Ishikawa (cell line): ENCODE data around the gene MTCH2.

Experiments used
- CEBPB ChIP-seq: IDR thresholded peaks from 2 replicates; pipeline ENCODE4 v1.6.1; 2012
- EGR1 ChIP-seq: IDR thresholded peaks from 2 replicates; pipeline ENCODE4 v1.6.1; 2012
- EP300 ChIP-seq: IDR thresholded peaks from 2 replicates; pipeline ENCODE4 v1.6.1; 2012; ENCODE audit warnings: borderline replicate concordance
- FOXM1 ChIP-seq: IDR thresholded peaks from 2 replicates; pipeline ENCODE4 v1.6.1; 2012; ENCODE audit warnings: low read depth, borderline replicate concordance
- NFIC ChIP-seq: IDR thresholded peaks from 2 replicates; pipeline ENCODE4 v1.6.1; 2012
- RAD21 ChIP-seq: IDR thresholded peaks from 2 replicates; pipeline ENCODE4 v1.6.1; 2012; ENCODE audit warnings: low read depth
- REST ChIP-seq: IDR thresholded peaks from 2 replicates; pipeline ENCODE4 v1.6.1; 2012; ENCODE audit warnings: low read depth, mild to moderate bottlenecking
- TAF1 ChIP-seq: IDR thresholded peaks from 2 replicates; pipeline ENCODE4 v1.6.1; 2012; ENCODE audit warnings: low read depth, mild to moderate bottlenecking
- TCF12 ChIP-seq: IDR thresholded peaks from 2 replicates; pipeline ENCODE4 v1.6.1; 2012; ENCODE audit warnings: low read depth
- TEAD4 ChIP-seq: IDR thresholded peaks from 2 replicates; pipeline ENCODE4 v1.6.1; 2012
- YY1 ChIP-seq: IDR thresholded peaks from 2 replicates; pipeline ENCODE4 v1.6.1; 2012; ENCODE audit warnings: low read depth
- ZBTB7A ChIP-seq: IDR thresholded peaks from 2 replicates; pipeline ENCODE4 v1.6.1; 2012; ENCODE audit warnings: low read depth
- TF ChIP-seq, protein P1 (sequence below): IDR thresholded peaks from 2 replicates; pipeline ENCODE4 v1.6.1; 2012
- TF ChIP-seq, protein P2 (sequence below): IDR thresholded peaks from 2 replicates; pipeline ENCODE4 v1.6.1; 2012

MTCH2 gene

GRCh38 chr11:47607380-47607779, 35.0 kb downstream of the MTCH2 start:
- TF ChIP-seq NFIC (no peak), TEAD4 (no peak), ZBTB7A (no peak), EGR1 (no peak), CEBPB (no peak), YY1 (no peak), FOXM1 (no peak), TCF12 (no peak), REST (no peak)

DNA sequence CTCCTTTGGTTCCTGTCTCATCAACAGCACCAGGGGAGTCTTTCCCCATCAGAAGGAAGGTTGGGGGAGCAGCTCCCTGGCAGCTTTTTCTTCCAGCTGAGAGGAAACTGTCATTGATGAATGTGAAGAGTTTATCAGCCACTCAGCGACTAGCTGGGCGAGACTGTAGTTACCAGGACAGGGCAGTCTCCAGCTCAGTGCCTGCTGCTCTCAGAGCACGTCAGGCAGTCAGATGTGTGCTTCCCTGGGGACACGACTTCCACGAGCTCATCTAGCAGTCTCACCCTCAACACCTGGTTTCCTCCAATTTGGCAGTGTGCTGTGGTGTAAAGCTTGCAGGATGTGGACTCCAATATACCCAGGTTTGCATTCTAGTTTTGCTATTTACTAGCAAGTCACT, 35.6 kb downstream of the MTCH2 start:
- TF ChIP-seq, protein P1, sequence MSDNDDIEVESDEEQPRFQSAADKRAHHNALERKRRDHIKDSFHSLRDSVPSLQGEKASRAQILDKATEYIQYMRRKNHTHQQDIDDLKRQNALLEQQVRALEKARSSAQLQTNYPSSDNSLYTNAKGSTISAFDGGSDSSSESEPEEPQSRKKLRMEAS, result no peak
- TF ChIP-seq ZBTB7A, result no peak
- TF ChIP-seq, protein P2, sequence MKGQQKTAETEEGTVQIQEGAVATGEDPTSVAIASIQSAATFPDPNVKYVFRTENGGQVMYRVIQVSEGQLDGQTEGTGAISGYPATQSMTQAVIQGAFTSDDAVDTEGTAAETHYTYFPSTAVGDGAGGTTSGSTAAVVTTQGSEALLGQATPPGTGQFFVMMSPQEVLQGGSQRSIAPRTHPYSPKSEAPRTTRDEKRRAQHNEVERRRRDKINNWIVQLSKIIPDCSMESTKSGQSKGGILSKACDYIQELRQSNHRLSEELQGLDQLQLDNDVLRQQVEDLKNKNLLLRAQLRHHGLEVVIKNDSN, result no peak
- TF ChIP-seq YY1, result no peak
- TF ChIP-seq NFIC, result no peak
- no peak for TF ChIP-seq CEBPB
- no peak for TF ChIP-seq TAF1
- TF ChIP-seq EGR1, result no peak
- no peak for TF ChIP-seq REST
- no peak for TF ChIP-seq TEAD4
- no peak for TF ChIP-seq RAD21
- no peak for TF ChIP-seq FOXM1
- TF ChIP-seq TCF12, result no peak
- no peak for TF ChIP-seq EP300

DNA sequence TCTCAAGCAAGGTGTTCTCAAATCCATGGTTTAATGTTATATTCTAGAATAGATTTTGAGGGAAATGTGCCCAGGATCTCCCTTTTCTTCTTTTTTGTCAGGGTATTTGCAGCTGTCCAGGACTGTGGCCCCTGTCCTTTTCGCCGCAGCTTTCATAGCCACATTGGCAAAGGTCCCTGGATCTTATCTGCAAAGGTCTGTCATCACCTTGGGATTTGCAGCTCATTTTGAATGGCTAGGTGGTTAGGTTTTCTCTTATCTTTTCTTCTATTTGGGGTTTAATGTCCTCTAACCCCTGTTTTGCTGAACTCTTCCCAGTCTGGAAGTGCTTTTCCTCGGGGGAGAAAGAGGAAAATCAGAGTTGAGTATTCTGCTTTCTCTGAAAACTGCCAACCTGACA, 36.4 kb downstream of the MTCH2 start:
- TF ChIP-seq CEBPB (no peak), YY1 (no peak), RAD21 (no peak), REST (no peak), TEAD4 (no peak), ZBTB7A (no peak)
- TF ChIP-seq, protein P2, result no peak

DNA sequence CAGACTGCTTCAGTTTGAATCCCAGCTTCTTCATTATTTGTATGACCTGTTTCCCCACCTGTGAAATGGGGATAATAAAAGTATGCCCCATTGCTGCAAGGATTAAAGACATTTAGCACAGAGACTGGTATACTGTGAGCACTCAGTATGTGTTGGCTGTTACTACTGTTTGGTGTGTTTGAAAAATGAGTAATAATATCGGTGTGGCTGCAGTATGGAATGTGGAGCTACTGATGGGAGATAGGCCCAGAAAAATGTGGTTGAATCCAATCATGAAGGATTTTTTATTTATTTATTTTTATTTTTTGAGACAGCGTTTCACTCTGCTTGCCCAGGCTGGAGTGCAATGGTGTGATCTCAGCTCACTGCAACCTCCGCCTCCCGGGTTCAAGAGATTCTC, 39.1 kb downstream of the MTCH2 start:
- TF ChIP-seq, protein P2, result no peak
- TF ChIP-seq, protein P1, result no peak
- TF ChIP-seq EP300, result no peak
- no peak for TF ChIP-seq REST
- TF ChIP-seq NFIC, result no peak
- no peak for TF ChIP-seq ZBTB7A
